H1 (cell line): Measurements from ENCODE around the gene VASN. TPM values are rescaled to one million over a fixed set of nuclear protein-coding genes. Genes with fewer than 3 reads are reported as not detected.

Experiments
- CTCF ChIA-PET: fragments of 300-600 bp; sonication (Branson Sonifier 250); formaldehyde crosslinking; loops from one replicate; lab custom pipeline; 2021; ENCODE audit not compliant: partially characterized antibody; lab: Charles Lee
- POLR2A ChIA-PET: fragments of 300-600 bp; sonication (Branson Sonifier 250); formaldehyde crosslinking; loops from one replicate; lab custom pipeline; 2021; ENCODE audit warnings: inconsistent platforms; ENCODE audit not compliant: partially characterized antibody; lab: Charles Lee
- DNase-seq, 2 experiments: peaks; one replicate each; pipeline versions ENCODE4 v3.0.0 to v3.0.0-alpha.2; 2010 to 2022; ENCODE audit warnings: low spot score in 2 of 2, low read depth in 1 of 2, mixed read lengths in 1 of 2
- FAIRE-seq: peaks from 2 replicates; lab custom pipeline; 2011; peaks lifted over from hg19 to GRCh38; lab: Jason Lieb, UNC
- H2AFZ ChIP-seq: 2 replicates; pipeline ENCODE4 v1.8.1; 2012; ENCODE audit warnings: low read length, inconsistent platforms
- H2AK5ac ChIP-seq: 2 replicates; pipeline ENCODE4 v1.6.1; 2013; ENCODE audit warnings: low read depth, low read length
- H2BK120ac ChIP-seq: replicated peaks from 2 replicates; pipeline ENCODE3; 2013; ENCODE audit warnings: low read depth, low read length, inconsistent platforms
- H2BK12ac ChIP-seq: 2 replicates; pipeline ENCODE4 v1.6.1; 2013; ENCODE audit warnings: low read depth, low read length
- H2BK15ac ChIP-seq: 2 replicates; pipeline ENCODE4 v1.6.1; 2013; ENCODE audit warnings: low read length
- H2BK20ac ChIP-seq: 2 replicates; pipeline ENCODE4 v1.6.1; 2013; ENCODE audit warnings: low read length
- H2BK5ac ChIP-seq: 2 replicates; pipeline ENCODE4 v1.6.1; 2013; ENCODE audit warnings: low read depth, low read length
- H3K14ac ChIP-seq: 2 replicates; pipeline ENCODE4 v1.6.1; 2013; ENCODE audit warnings: inconsistent platforms; ENCODE audit not compliant: insufficient read length
- H3K18ac ChIP-seq: 2 replicates; pipeline ENCODE4 v1.6.1; 2013; ENCODE audit warnings: low read length; ENCODE audit errors: extremely low read depth
- H3K23ac ChIP-seq: 2 replicates; pipeline ENCODE4 v1.6.1; 2013; ENCODE audit warnings: inconsistent platforms; ENCODE audit not compliant: insufficient read length
- H3K23me2 ChIP-seq: 2 replicates; pipeline ENCODE4 v1.6.1; 2013; ENCODE audit warnings: low read depth, low read length
- H3K27ac ChIP-seq: 2 replicates; pipeline ENCODE4 v1.6.1; 2011; ENCODE audit warnings: low read depth, low read length, inconsistent platforms
- H3K27me3 ChIP-seq, 4 experiments: replicated peaks in 1 of 4; 1 replicate in 1 of 4; 2 replicates in 3 of 4; pipeline versions ENCODE4 v1.6.1 to v1.8.1; 2011 to 2013; ENCODE audit warnings: low read length in 3 of 4, mild to moderate bottlenecking in 3 of 4, inconsistent platforms in 2 of 4, mixed read lengths in 2 of 4, moderate library complexity in 1 of 4; ENCODE audit not compliant: control insufficient read depth in 3 of 4, insufficient read depth in 3 of 4; ENCODE audit errors: extremely low read depth in 1 of 4
- H3K36me3 ChIP-seq, 4 experiments: 2 replicates each; pipeline versions ENCODE4 v1.6.1 to v1.8.1; 2011 to 2013; ENCODE audit warnings: mild to moderate bottlenecking in 4 of 4, low read length in 3 of 4, moderate library complexity in 2 of 4, control low read depth in 1 of 4, inconsistent platforms in 1 of 4; ENCODE audit not compliant: insufficient read depth in 4 of 4, control insufficient read depth in 2 of 4
- H3K4ac ChIP-seq: replicated peaks from 2 replicates; pipeline ENCODE3; 2013; ENCODE audit warnings: low read length, low read depth, mixed read lengths, inconsistent platforms; ENCODE audit not compliant: insufficient read length
- H3K4me1 ChIP-seq, 4 experiments: replicated peaks in 1 of 4; 1 replicate in 1 of 4; 2 replicates in 3 of 4; pipeline versions ENCODE4 v1.6.1 to v1.8.1; 2011 to 2013; ENCODE audit warnings: low read length in 3 of 4, inconsistent platforms in 2 of 4, mixed read lengths in 1 of 4; ENCODE audit not compliant: insufficient read depth in 4 of 4, control insufficient read depth in 3 of 4
- H3K4me2 ChIP-seq, 2 experiments: 2 replicates each; pipeline versions ENCODE4 v1.6.1 to v1.8.1; 2011 to 2013; ENCODE audit warnings: low read depth in 2 of 2, low read length in 2 of 2, control low read depth in 1 of 2, inconsistent platforms in 1 of 2, mild to moderate bottlenecking in 1 of 2; ENCODE audit not compliant: insufficient read depth in 1 of 2
- H3K4me3 ChIP-seq, 4 experiments: fragments of 200-600, 300-600 bp in 1 of 4; sonication (generic), shearing (Covaris generic), sonication (Bioruptor Twin) in 1 of 4; 2 replicates each; pipeline versions ENCODE4 v1.5.1 to v1.8.1; 2011 to 2016; ENCODE audit warnings: low read length in 4 of 4, low read depth in 3 of 4, control low read depth in 2 of 4, inconsistent platforms in 2 of 4, mild to moderate bottlenecking in 2 of 4, mixed read lengths in 1 of 4, moderate library complexity in 1 of 4; ENCODE audit not compliant: insufficient read depth in 2 of 4; ENCODE audit errors: extremely low read depth in 1 of 4
- H3K56ac ChIP-seq: replicated peaks from 2 replicates; pipeline ENCODE3; 2013; ENCODE audit warnings: low read depth, mild to moderate bottlenecking, mixed read lengths, low read length, inconsistent platforms; ENCODE audit not compliant: insufficient read length
- H3K79me1 ChIP-seq: 2 replicates; pipeline ENCODE4 v1.6.1; 2013; ENCODE audit warnings: low read depth, low read length, control low read depth
- H3K79me2 ChIP-seq, 2 experiments: 2 replicates each; pipeline versions ENCODE4 v1.6.1 to v1.8.1; 2012 to 2013; ENCODE audit warnings: low read length in 2 of 2, mild to moderate bottlenecking in 2 of 2, inconsistent platforms in 1 of 2; ENCODE audit not compliant: insufficient read depth in 2 of 2, control insufficient read depth in 1 of 2
- H3K9ac ChIP-seq, 4 experiments: replicated peaks in 1 of 4; 1 replicate in 1 of 4; 2 replicates in 3 of 4; pipeline versions ENCODE4 v1.6.1 to v1.8.1; 2011 to 2013; ENCODE audit warnings: low read depth in 3 of 4, low read length in 3 of 4, control low read depth in 2 of 4, mild to moderate bottlenecking in 2 of 4, moderate library complexity in 2 of 4, inconsistent platforms in 1 of 4; ENCODE audit errors: extremely low read depth in 1 of 4
- H3K9me3 ChIP-seq, 2 experiments: 2 replicates each; pipeline versions ENCODE4 v1.6.1 to v1.8.1; 2012 to 2013; ENCODE audit warnings: mild to moderate bottlenecking in 2 of 2, moderate library complexity in 2 of 2, control low read depth in 1 of 2, inconsistent platforms in 1 of 2, low read depth in 1 of 2, low read length in 1 of 2, mixed read lengths in 1 of 2; ENCODE audit not compliant: insufficient read depth in 2 of 2
- H4K20me1 ChIP-seq, 2 experiments: replicated peaks in 1 of 2; 2 replicates each; pipeline versions ENCODE3 to v1.8.1; 2011 to 2013; ENCODE audit warnings: inconsistent platforms in 2 of 2, low read length in 2 of 2, mild to moderate bottlenecking in 1 of 2; ENCODE audit not compliant: insufficient read depth in 2 of 2, control insufficient read depth in 1 of 2
- H4K5ac ChIP-seq: 2 replicates; pipeline ENCODE4 v1.6.1; 2013; ENCODE audit warnings: low read length, low read depth, mixed read lengths, inconsistent platforms; ENCODE audit not compliant: insufficient read length
- H4K8ac ChIP-seq: 2 replicates; pipeline ENCODE4 v1.8.0; 2013; ENCODE audit warnings: mild to moderate bottlenecking, moderate library complexity, low read length, inconsistent platforms; ENCODE audit not compliant: insufficient read depth; ENCODE audit errors: extremely low read depth
- H4K91ac ChIP-seq: replicated peaks from 2 replicates; pipeline ENCODE3; 2013; ENCODE audit warnings: low read length, mixed read lengths, inconsistent platforms; ENCODE audit not compliant: insufficient read length
- PHF8 ChIP-seq: fragments of 200-600 bp; sonication (generic); conservative IDR thresholded peaks from 2 replicates; pipeline ENCODE4 v1.7.1; 2012; ENCODE audit warnings: low read depth, mild to moderate bottlenecking, inconsistent platforms, low read length, moderate library complexity
- RFX5 ChIP-seq: IDR thresholded peaks from 2 replicates; pipeline ENCODE4 v1.6.1; 2011; ENCODE audit warnings: low read depth, low read length, improper control_type of control experiment, borderline replicate concordance
- SP1 ChIP-seq: IDR thresholded peaks from 2 replicates; pipeline ENCODE4 v1.6.1; 2011; ENCODE audit warnings: low read depth, low read length
- SUZ12 ChIP-seq: fragments of 200-600 bp; sonication (generic); IDR thresholded peaks from 2 replicates; pipeline ENCODE4 v1.6.1; 2012; ENCODE audit warnings: mild to moderate bottlenecking, inconsistent platforms, low read length, moderate library complexity, mixed read lengths
- WGBS, 2 experiments: shearing (Covaris generic) in 1 of 2; methylation state at CpG; one replicate each; pipeline versions ENCODE4 v1.1.6 to v1.1.7; 2013 to 2015; ENCODE audit warnings: low lambda C conversion rate in 2 of 2, mixed read lengths in 2 of 2, inconsistent platforms in 1 of 2, low coverage in 1 of 2, missing lambda C conversion rate in 1 of 2; ENCODE audit not compliant: insufficient replicate concordance in 2 of 2, insufficient coverage in 1 of 2, insufficient read length in 1 of 2; ENCODE audit errors: extremely low coverage in 1 of 2, missing lambda C conversion rate in 1 of 2; 5-methylcytosine and 5-hydroxymethylcytosine counted together
- polyA plus RNA-seq, 7 experiments: library from polyadenylated mRNA; depleted of rRNA in 3 of 7; stranded (reverse) in 5 of 7; unstranded in 2 of 7; fragments of >200 nt in 5 of 7; fragments of 200-250 nt in 2 of 7; gene quantifications; 1 replicate in 5 of 7; 2 replicates in 1 of 7; 4 replicates in 1 of 7; pipeline versions ENCODE4 v1.2.1 to v1.2.3, GENCODE V29; 2011 to 2013; ENCODE audit warnings: missing spikeins in 2 of 7, mixed read lengths in 2 of 7
- total RNA-seq: library from RNA; stranded (reverse); fragmentation: NEBNext Ultra II Directional; extraction: Animal tissue kit (Norgen Biotek cat#: 25700); gene quantifications from 2 replicates; pipeline ENCODE4 v1.2.1, GENCODE V29; 2021
- TF ChIP-seq, protein P1 (sequence below), 3 experiments: IDR thresholded peaks; 1 replicate in 2 of 3; 2 replicates in 1 of 3; pipeline versions ENCODE4 v1.5.1 to v1.6.1; 2011; ENCODE audit warnings: low read length in 3 of 3, mild to moderate bottlenecking in 3 of 3, inconsistent platforms in 2 of 3, low read depth in 1 of 3, moderate library complexity in 1 of 3; ENCODE audit not compliant: insufficient read depth in 1 of 3; ENCODE audit errors: control extremely low read depth in 1 of 3

VASN gene
- total and polyA plus RNA-seq, 2 of the 8 experiments (the other 6 are each of a cell fraction or from before 2014, with no cell fraction given): 9.6 to 11.3 TPM

DNA sequence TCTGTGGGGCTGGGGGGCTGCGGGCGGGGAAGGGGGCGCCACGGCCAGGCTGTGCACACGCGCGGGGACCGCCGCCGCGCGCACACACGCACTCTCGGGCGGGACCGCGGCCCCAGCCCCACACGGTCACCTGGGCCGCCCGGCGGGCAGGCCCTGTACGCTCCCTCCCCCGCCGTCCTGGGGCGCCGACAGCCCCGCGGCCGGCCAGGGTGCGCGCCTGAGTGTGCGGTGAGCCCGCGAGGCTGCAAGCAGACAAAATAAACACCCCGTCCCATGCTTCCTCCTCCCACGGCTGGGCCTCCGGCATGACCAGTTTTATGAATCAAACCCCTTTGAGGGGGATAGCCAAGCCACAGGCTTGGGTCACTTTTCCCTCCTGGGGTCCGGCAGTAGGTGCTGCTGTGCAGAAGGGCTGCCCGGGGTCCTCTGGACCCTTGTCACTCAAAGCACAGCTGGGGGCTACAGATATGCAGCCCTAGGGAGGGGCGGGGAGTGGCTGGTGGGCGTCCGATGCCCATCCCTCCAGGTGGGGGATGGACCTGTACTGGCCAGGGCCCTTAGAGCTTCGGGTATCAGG, 441 bp downstream of the VASN start:
- DNase-seq: no peak

More for the DNA sequence above, 441 bp downstream of the VASN start:
- no peak overlapping the region for H4K5ac ChIP-seq
- no peaks in the 10 kb centered on the region for H3K36me3 ChIP-seq
- no peak overlapping the region for H2BK12ac ChIP-seq
- WGBS, 2 experiments: 11% methylated on average over 17 of the region's 43 CpGs; no CpG with 5 or more reads in 1 of the 2 experiments
- peaks cover 4 to 46% (median 38%) of the 10 kb centered on the region in 4 experiments for H3K4me1 ChIP-seq
- H2BK20ac ChIP-seq: no peak overlapping the region
- no peak overlapping the region for H3K4ac ChIP-seq
- no peak overlapping the region for H3K23ac ChIP-seq
- H4K91ac ChIP-seq: no peak overlapping the region
- H3K79me2 ChIP-seq: peaks cover 0 to 11% of the 10 kb centered on the region in 2 experiments; a peak in 1 of 4 replicates
- no peak overlapping the region for H4K8ac ChIP-seq
- H3K27me3 ChIP-seq: peaks cover 0 to 3% (median under 1%) of the 10 kb centered on the region in 4 experiments; a peak in 2 of 7 replicates
- H3K4me2 ChIP-seq: peak overlapping the region; percentile 87 to 90
- H3K9ac ChIP-seq: peak overlapping the region in 2 of 4 experiments; percentile 6 to 64; a peak in 4 of 7 replicates
- H3K23me2 ChIP-seq: peaks cover 6% of the 10 kb centered on the region; the same call in 1 of the 2 replicates
- POLR2A ChIA-PET: interaction anchor here (0.6 to 11.7 kb wide), 11 partner anchors 7 to 99 kb away, joined by 3 to 223 read pairs (median 5); partner anchors contain the start of genes CORO7, PAM16 and TFAP4
- peak overlapping the region; percentile 54 to 78 (median 59) for H3K4me3 ChIP-seq
- CTCF ChIA-PET: interaction anchor here (0.5 to 24.8 kb wide), 4 partner anchors 12 to 686 kb away, joined by 3 to 659 read pairs (median 104); no protein-coding TSS in a partner anchor
- no peak overlapping the region for H3K27ac ChIP-seq
- H2BK5ac ChIP-seq: no peak overlapping the region
- FAIRE-seq: no peak
- no peak overlapping the region for H3K14ac ChIP-seq
- no peak overlapping the region for H2AFZ ChIP-seq
- H4K20me1 ChIP-seq: peaks cover 4 to 20% of the 10 kb centered on the region in 2 experiments
- no peaks in the 10 kb centered on the region for H3K9me3 ChIP-seq
- no peak overlapping the region for H2AK5ac ChIP-seq
- no peak overlapping the region for H2BK15ac ChIP-seq
- H3K56ac ChIP-seq: no peak overlapping the region
- peaks cover 4% of the 10 kb centered on the region for H3K79me1 ChIP-seq
- H2BK120ac ChIP-seq: no peak overlapping the region
- TF ChIP-seq, protein P1, sequence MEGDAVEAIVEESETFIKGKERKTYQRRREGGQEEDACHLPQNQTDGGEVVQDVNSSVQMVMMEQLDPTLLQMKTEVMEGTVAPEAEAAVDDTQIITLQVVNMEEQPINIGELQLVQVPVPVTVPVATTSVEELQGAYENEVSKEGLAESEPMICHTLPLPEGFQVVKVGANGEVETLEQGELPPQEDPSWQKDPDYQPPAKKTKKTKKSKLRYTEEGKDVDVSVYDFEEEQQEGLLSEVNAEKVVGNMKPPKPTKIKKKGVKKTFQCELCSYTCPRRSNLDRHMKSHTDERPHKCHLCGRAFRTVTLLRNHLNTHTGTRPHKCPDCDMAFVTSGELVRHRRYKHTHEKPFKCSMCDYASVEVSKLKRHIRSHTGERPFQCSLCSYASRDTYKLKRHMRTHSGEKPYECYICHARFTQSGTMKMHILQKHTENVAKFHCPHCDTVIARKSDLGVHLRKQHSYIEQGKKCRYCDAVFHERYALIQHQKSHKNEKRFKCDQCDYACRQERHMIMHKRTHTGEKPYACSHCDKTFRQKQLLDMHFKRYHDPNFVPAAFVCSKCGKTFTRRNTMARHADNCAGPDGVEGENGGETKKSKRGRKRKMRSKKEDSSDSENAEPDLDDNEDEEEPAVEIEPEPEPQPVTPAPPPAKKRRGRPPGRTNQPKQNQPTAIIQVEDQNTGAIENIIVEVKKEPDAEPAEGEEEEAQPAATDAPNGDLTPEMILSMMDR (IDR thresholded peaks at IDR 0.05; ENCODE audit: control extremely low read depth in 1 of 3, insufficient read depth in 1 of 3, low read depth in 1 of 3, low read length in 3 of 3): no peak
- TF ChIP-seq PHF8 (peak; percentile 29; the same call in 1 of the 2 replicates), RFX5 (no peak), SP1 (no peak), SUZ12 (no peak)
- TF ChIP-seq, all 59 proteins: peak for 1
- H3K18ac ChIP-seq: peak overlapping the region; percentile 10; the same call in 1 of the 2 replicates
